GM19397 (cell line): ENCODE results near the gene LSG1.
A peak's percentile ranks its signal among the peaks of the same experiment; 100 is the strongest.
"Not testable (repeated sequence)": the region's sequence is repeated elsewhere in the genome, so short reads cannot be mapped to it uniquely, and the experiment has no call there.

ENCODE experiments used
- ATAC-seq: cut with Tn5 transposase; IDR thresholded peaks from one replicate; pipeline ENCODE4 v1.9.1; 2021; ENCODE audit warnings: mild to moderate bottlenecking, moderate library complexity; ENCODE audit not compliant: unreplicated experiment

Gene LSG1

GRCh38 chr3:194658477-194659242 is 13.3 kb downstream of the LSG1 start:
- ATAC-seq = no peak

DNA sequence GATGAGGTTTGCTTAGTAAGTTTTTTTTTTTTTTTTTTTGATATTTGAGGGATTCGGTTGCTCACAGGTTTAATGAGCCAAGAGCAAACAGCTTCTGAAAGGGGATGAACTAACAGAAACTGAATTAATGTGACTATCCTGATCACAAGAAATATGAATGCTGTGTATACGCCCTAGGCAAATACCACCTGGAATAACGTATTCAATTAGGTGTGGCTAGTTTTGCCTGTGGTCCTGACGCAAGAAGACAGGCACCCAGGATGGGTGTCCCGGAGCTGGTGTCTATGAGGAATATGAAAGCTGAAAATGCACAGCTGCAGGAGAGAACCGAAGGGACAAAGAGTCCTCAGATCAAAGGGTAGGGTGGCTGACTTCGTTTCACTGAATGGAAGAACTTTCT is 14.6 kb downstream of the LSG1 start:
- ATAC-seq = no peak

GRCh38 chr3:194654443-194654842 is 17.5 kb downstream of the LSG1 start:
- ATAC-seq = no peak

DNA sequence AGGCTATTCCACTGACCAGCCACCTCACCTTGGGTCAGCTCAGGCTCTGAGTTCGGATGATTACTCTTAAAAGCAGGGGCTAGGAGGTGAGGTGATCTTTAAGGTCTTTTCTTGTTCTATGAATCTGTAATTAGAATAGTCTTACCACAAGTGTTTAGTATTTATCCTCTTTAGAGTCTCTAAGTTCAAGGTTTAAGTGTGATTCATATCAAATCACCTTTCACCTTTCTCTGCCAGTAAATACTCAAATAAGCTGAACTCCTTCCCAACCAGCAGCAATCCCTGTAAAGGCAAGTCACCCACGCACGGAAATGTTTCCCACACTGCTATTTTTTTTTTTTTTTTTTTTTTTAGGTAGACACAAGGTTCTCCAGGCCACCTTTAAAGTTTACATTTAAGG is 24.2 kb downstream of the LSG1 start:
- ATAC-seq = no peak

DNA sequence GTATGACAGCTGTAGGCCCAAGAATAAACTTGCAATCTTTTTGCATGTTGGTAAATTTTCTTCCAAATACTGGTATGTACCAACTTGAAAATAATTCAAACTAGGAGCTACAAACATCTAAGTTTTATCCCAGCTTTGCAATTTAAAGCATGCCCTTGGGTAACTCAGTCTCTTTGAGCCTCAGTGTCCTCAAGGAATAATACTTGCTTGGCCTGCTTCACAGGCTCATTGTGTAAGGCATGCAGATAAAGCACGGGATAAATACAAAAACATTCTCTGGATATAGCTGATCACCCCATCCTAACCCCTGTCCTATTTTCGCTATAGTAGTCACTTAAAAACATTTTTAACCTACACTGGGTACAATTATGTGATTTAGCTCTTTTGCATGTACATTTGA is 29.2 kb downstream of the LSG1 start:
- no peak for ATAC-seq

- ATAC-seq = no peak
Observed at GRCh38 chr3:194640829-194641228, 31.2 kb downstream of the LSG1 start.

DNA sequence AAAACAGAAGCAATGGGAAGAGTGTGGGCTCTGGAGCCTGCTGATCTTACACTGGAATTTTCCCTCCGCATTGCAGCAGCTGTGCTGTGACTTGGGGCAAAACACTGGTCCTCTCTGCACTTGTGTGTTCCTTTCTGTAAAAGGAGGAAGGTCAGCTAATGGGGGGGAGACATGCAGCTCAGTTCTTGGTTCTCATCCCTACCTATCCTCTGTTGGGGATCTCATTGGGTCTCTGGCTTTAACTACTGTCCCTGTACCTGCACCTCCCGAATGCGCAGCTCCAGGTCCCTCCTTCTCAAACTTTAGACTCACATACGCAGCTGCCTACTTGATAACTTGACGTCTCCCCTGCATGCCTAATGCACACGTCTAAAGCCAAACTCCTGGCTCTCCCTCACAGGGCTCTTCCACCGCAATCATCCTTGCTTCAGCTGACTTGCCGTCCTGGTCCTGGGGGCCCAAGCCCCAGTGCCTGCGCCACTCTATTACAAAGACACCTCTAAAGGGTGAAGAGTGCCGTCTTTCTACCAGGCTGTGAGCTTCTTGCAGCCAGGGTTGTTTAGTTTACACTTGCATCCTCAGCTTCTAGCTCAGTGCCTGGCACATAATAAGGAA is 32.9 kb downstream of the LSG1 start:
- ATAC-seq = no peak

- ATAC-seq = no peak
Observed at GRCh38 chr3:194637541-194638400, 34.2 kb downstream of the LSG1 start.

GRCh38 chr3:194637066-194637465 is 34.9 kb downstream of the LSG1 start:
- ATAC-seq = no peak

DNA sequence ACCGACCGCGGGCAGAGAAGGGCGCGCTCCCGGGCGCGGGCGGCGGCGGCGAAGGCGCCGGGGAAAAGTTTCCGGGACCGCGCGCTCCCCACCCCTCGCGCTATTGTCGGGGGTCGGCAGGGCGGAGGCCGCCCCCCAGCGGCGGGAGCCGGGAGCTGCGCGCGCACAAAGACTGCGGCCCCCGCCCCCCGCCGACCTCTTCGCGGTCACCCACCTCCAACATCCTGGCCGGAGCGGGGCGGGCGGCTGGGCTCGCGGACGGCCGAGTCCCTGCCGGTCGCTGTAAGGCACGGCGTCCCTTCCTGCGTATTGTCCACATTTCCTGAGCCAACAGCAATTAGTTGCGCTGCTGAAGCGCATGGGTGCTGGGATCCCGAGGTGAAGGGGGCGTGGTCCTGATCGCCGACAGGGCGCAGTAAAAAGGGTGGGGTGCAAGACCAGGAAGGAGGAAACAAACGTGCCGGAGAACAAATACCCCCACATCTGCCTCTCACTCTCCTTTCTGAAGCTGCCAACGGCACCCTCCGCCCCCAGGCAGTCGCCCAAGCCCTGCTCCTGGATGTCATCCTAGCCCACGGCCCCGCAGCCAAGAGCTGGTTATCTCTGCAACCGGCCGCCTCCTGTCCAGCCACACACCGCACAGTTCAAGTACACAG is 38.5 kb downstream of the LSG1 start, which contains the start of gene TMEM44:
Gene TMEM44 (minus strand): TSS at position 71 of the 656 bp plus-strand sequence. CDS start 204 bp downstream, outside the sequence.
- peak; percentile 77 for ATAC-seq

DNA sequence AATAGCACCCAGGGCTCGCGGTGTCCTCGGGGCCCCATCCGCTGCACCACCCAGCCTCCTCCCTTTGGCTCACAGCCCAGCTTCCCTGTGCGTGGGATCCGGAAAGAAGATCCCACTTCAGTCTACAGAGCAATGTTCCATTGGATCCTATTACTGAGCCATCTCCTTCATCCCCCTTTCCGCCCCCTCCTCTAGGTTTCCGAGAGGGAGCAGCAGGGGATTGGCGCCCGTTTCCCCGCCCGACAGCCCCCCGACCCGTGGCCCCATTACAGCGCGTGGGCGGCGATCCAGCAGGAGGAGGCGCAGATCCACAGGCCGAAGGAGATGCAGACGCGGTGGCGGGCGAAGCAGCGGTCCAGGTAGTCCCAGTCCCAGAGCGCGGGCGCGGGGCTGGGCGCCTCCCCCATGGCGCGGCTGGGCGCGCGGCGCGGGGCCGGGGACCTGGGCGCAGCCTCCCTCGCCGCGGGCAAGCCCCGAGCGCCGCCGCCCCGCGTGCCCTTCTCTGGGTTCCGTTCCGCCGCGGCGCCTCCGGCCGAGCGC is 39.1 kb downstream of the LSG1 start:
- ATAC-seq = peak; percentile 59

GRCh38 chr3:194632226-194632808 is 39.7 kb downstream of the LSG1 start:
- no peak for ATAC-seq

DNA sequence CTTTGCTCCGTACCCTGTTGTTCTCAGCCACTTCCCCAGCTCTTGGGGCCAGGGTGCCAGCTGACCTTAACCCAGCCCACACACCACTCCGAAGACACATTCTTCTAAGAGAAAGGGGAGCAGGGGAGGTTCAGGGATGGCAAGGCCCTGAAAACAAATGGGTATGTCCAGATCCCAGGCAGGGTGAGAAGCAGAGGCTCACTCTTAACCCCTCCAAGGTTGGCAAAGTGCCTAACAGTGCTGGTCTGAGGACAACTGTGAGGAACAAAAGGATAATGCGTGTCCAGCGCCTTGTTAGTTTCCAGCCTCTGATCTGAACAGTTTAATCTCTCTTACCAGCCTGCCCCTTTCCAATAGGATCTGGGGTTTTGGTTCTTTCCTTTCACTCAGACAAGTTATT is 40.3 kb downstream of the LSG1 start:
- no peak for ATAC-seq

DNA sequence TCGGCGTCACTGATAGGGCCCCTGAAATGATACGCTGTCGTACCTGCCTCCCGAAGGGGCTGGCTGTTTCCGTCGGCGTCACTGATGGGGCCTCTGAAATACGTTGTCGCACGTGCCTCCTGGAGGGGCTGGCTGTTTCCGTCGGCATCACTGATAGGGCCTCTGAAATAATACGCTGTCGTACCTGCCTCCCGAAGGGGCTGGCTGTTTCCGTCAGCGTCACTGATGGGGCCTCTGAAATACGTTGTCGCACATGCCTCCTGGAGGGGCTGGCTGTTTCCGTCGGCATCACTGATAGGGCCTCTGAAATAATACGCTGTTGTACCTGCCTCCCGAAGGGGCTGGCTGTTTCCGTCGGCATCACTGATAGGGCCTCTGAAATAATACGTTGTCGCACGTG is 41.3 kb downstream of the LSG1 start:
- ATAC-seq = not testable (repeated sequence)

DNA sequence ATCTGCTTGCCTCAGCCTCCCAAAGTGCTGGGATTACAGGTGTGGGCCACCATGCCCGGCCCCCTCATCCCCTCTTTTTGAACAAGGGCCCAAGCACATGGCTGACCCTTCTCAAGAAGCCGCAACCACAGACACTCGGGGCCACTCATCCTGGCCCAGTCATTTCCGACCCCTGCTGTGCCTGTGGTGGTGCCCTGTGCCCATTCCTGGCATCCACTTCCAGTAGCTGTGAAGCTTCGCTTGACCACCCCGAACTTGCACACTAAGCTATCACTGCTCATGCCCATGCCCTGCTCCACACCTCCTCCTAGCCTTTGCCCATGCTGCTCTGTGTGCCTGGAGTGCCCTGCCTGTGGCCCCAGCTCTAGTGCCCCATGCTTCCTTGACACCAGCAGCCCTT is 47.0 kb downstream of the LSG1 start:
- ATAC-seq = no peak

- no peak for ATAC-seq
Observed at GRCh38 chr3:194623449-194624290, 48.3 kb downstream of the LSG1 start.

GRCh38 chr3:194622621-194623340 is 49.2 kb downstream of the LSG1 start:
- no peak for ATAC-seq

GRCh38 chr3:194621947-194622346 is 50.0 kb downstream of the LSG1 start:
- no peak for ATAC-seq

DNA sequence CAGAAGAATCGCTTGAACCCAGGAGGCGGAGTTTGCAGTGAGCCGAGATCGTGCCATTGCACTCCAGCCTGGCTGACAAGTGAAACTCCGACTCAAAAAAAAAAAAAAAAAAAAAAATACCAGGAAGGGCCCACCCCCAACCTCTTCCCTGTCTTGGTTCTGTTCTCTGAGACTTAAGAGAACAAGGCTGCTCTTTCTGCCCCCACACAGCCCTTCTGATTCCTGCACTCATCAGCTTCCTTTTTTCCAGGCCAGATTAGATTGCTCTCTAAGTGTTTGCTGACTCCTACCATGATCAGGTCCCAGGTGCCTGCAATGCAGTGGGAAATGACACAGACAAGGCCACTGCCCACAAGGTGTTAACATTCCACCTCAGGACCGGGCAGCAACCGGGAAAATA is 51.8 kb downstream of the LSG1 start:
- ATAC-seq = no peak
